ENCODE results near the gene IGLL5. TPM values are rescaled to one million over a fixed set of nuclear protein-coding genes. Genes with fewer than 3 reads are reported as not detected.
A peak's percentile ranks its signal among the peaks of the same experiment; 100 is the strongest.
"Not testable (repeated sequence)": the region's sequence is repeated elsewhere in the genome, so short reads cannot be mapped to it uniquely, and the experiment has no call there.

IGLL5 gene
- total and polyA plus RNA-seq, 4 experiments from 2014 or later: 0.26 to 3.6 TPM; not detected in 2

DNA sequence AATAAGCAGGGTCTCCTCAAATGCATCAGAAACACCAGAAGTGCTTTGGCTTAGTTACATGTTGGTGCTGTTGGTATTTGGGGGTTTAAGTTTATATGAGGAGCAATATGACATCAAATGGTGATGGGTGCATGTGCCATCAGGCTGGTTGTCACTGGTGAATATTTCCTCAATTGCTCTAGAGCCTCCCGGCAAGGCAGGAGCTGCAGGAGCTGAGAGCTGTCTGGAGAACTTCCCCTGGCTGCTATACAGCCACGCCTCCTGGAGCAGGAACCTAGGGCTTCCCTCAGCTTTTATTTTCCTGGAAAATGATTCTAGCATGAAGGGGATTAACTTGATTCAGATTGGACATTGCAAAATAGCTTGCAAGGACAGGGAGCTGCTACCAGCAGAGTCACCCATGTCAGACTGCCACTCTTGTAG, 15.8 kb downstream of the IGLL5 start:
- Histone ChIP-seq H3K9me3 (ENCODE audit: control insufficient read depth in 1 of 2, low read length in 2 of 2) (no peaks in the 10 kb centered on the region), H3K27me3 (ENCODE audit: insufficient read depth, low read length) (no peaks in the 10 kb centered on the region), H3K27ac (ENCODE audit: low read depth, low read length) (no peak overlapping the region), H3K4me1 (ENCODE audit: insufficient read depth, low read length) (no peaks in the 10 kb centered on the region), H3K4me3 (ENCODE audit: low read length in 2 of 2) (no peak overlapping the region), H3K36me3 (ENCODE audit: insufficient read depth, low read length) (no peaks in the 10 kb centered on the region)
- H3K9me3 Mint-ChIP-seq: no peaks in the 10 kb centered on the region
- H3K27me3 Mint-ChIP-seq: peaks cover 1 to 2% of the 10 kb centered on the region in 2 donors
- intact Hi-C loops (cut with micrococcal nuclease): no loop called here
- DNase-seq: no peak
- H3K4me3 Mint-ChIP-seq: no peak overlapping the region
- ChIA-PET CTCF (ENCODE audit: partially characterized antibody) (interaction anchor here (1.2 to 2.3 kb wide), 3 partner anchors 10 to 53 kb away, joined by 3 to 6 read pairs (median 3); no protein-coding TSS in a partner anchor), POLR2A (ENCODE audit: partially characterized antibody) (no interaction called here)
- no peaks in the 10 kb centered on the region for H3K36me3 Mint-ChIP-seq
- no peaks in the 10 kb centered on the region for H3K4me1 Mint-ChIP-seq
- H3K27ac Mint-ChIP-seq: peak overlapping the region in 1 of 7 donors; percentile 30

DNA sequence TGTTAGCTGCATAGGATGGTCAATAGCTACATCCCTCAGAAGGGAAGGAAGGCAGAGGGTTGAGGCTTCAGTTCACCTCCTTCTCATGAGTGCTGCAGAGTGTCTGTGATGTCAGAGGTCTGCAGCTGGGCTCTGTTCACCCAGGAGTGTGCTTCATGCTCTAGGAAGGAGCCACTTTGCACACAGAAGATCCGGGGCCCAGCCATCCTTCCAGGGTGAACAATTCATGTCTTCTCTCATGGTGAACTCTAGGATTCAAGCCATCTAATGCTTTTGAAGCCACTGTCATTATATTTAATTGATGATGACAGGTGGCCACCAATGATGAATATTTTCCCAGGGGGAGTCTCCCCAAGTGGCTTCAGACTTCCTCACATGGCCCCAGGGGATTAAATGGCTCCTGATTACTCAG, 16.2 kb downstream of the IGLL5 start:
- DNase-seq; H3K4me1 Mint-ChIP-seq; H3K36me3 ChIP-seq (ENCODE audit: insufficient read depth, low read length); H3K4me3 Mint-ChIP-seq; H3K9me3 Mint-ChIP-seq; intact Hi-C loops (cut with micrococcal nuclease); H3K9me3 ChIP-seq (ENCODE audit: control insufficient read depth in 1 of 2, low read length in 2 of 2); H3K4me1 ChIP-seq (ENCODE audit: insufficient read depth, low read length); H3K27me3 Mint-ChIP-seq; H3K27me3 ChIP-seq (ENCODE audit: insufficient read depth, low read length); H3K36me3 Mint-ChIP-seq; H3K27ac ChIP-seq (ENCODE audit: low read depth, low read length); H3K4me3 ChIP-seq (ENCODE audit: low read length in 2 of 2); H3K27ac Mint-ChIP-seq; POLR2A ChIA-PET (ENCODE audit: partially characterized antibody): not testable (repeated sequence)
- CTCF ChIA-PET (ENCODE audit: partially characterized antibody): interaction anchor here (1.2 to 2.3 kb wide), 3 partner anchors 10 to 53 kb away, joined by 3 to 6 read pairs (median 3); no protein-coding TSS in a partner anchor

DNA sequence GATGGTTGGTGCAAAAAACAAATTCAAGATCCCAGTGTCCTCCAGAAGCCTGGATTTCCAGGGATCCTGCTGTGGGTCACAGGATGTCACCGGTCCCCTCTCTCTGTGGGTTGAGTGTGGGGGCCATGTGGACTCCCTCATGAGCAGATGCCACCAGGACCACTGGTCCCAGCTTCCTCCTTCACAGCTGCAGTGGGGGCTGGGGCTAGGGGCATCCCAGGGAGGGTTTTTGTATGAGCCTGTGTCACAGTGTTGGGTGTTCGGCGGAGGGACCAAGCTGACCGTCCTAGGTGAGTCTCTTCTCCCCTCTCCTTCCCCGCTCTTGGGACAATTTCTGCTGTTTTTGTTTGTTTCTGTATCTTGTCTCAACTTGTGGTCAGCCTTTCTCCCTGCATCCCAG, 17.1 kb downstream of the IGLL5 start:
- H3K36me3 Mint-ChIP-seq; POLR2A ChIA-PET (ENCODE audit: partially characterized antibody); H3K27me3 Mint-ChIP-seq; H3K4me1 ChIP-seq (ENCODE audit: insufficient read depth, low read length); H3K4me3 Mint-ChIP-seq; H3K9me3 Mint-ChIP-seq; H3K27me3 ChIP-seq (ENCODE audit: insufficient read depth, low read length); H3K27ac Mint-ChIP-seq; H3K27ac ChIP-seq (ENCODE audit: low read depth, low read length); H3K9me3 ChIP-seq (ENCODE audit: control insufficient read depth in 1 of 2, low read length in 2 of 2); H3K4me3 ChIP-seq (ENCODE audit: low read length in 2 of 2); H3K36me3 ChIP-seq (ENCODE audit: insufficient read depth, low read length); intact Hi-C loops (cut with micrococcal nuclease); H3K4me1 Mint-ChIP-seq; DNase-seq: not testable (repeated sequence)
- CTCF ChIA-PET (ENCODE audit: partially characterized antibody): interaction anchor here (0.7 kb wide), 1 partner anchor 156 kb away, joined by 3 read pairs; no protein-coding TSS in a partner anchor

DNA sequence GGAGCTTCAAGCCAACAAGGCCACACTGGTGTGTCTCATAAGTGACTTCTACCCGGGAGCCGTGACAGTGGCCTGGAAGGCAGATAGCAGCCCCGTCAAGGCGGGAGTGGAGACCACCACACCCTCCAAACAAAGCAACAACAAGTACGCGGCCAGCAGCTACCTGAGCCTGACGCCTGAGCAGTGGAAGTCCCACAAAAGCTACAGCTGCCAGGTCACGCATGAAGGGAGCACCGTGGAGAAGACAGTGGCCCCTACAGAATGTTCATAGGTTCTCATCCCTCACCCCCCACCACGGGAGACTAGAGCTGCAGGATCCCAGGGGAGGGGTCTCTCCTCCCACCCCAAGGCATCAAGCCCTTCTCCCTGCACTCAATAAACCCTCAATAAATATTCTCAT, 18.8 kb downstream of the IGLL5 start:
- H3K27me3 ChIP-seq (ENCODE audit: insufficient read depth, low read length); H3K4me3 ChIP-seq (ENCODE audit: low read length in 2 of 2); H3K36me3 ChIP-seq (ENCODE audit: insufficient read depth, low read length); H3K4me3 Mint-ChIP-seq; H3K9me3 ChIP-seq (ENCODE audit: control insufficient read depth in 1 of 2, low read length in 2 of 2); H3K27me3 Mint-ChIP-seq; H3K4me1 ChIP-seq (ENCODE audit: insufficient read depth, low read length); H3K36me3 Mint-ChIP-seq; intact Hi-C loops (cut with micrococcal nuclease); POLR2A ChIA-PET (ENCODE audit: partially characterized antibody); H3K9me3 Mint-ChIP-seq; H3K27ac ChIP-seq (ENCODE audit: low read depth, low read length); CTCF ChIA-PET (ENCODE audit: partially characterized antibody); H3K4me1 Mint-ChIP-seq; H3K27ac Mint-ChIP-seq; DNase-seq: not testable (repeated sequence)

DNA sequence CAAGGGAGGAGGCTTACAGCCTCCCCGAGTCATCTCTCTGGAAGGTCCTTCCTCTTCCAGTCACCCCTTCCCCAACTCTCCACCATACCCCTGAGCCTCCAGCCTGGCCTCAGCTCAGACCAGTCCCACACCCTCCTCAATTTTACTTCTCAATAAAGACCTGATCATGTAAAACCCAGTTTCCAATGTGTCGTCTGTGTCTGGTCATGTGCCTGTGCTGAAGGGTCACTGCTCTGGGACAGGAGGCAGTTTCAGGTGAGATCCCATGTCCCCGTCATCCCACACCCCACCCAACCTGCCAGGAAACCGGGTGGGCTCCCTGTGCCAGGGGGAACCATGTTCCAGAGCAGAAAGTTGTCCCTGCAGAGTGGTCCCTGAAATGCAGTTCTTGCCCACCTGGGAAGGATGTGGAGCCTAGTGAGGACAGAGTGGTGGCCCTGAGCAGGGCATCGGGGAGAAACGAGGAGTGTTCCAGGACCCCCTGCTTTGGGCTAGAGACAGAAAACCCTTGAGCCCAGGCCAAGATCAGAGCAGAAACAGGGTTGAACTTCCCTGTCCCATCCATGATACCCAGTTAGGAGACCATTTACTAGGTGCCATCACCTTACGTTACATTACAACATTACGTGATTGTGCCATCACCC, 19.4 kb downstream of the IGLL5 start:
- Histone ChIP-seq H3K36me3 (ENCODE audit: insufficient read depth, low read length) (no peaks in the 10 kb centered on the region), H3K4me3 (ENCODE audit: low read length in 2 of 2) (no peak overlapping the region), H3K27me3 (ENCODE audit: insufficient read depth, low read length) (no peaks in the 10 kb centered on the region), H3K27ac (ENCODE audit: low read depth, low read length) (no peak overlapping the region), H3K4me1 (ENCODE audit: insufficient read depth, low read length) (no peaks in the 10 kb centered on the region), H3K9me3 (ENCODE audit: control insufficient read depth in 1 of 2, low read length in 2 of 2) (no peaks in the 10 kb centered on the region)
- DNase-seq: no peak
- ChIA-PET POLR2A (ENCODE audit: partially characterized antibody) (no interaction called here), CTCF (ENCODE audit: partially characterized antibody) (no interaction called here)
- Mint-ChIP-seq H3K27me3 (peaks cover 4% of the 10 kb centered on the region in 2 donors), H3K4me3 (no peak overlapping the region), H3K9me3 (no peaks in the 10 kb centered on the region), H3K4me1 (no peaks in the 10 kb centered on the region), H3K36me3 (no peaks in the 10 kb centered on the region), H3K27ac (no peak overlapping the region)
- intact Hi-C loops (cut with micrococcal nuclease): no loop called here

DNA sequence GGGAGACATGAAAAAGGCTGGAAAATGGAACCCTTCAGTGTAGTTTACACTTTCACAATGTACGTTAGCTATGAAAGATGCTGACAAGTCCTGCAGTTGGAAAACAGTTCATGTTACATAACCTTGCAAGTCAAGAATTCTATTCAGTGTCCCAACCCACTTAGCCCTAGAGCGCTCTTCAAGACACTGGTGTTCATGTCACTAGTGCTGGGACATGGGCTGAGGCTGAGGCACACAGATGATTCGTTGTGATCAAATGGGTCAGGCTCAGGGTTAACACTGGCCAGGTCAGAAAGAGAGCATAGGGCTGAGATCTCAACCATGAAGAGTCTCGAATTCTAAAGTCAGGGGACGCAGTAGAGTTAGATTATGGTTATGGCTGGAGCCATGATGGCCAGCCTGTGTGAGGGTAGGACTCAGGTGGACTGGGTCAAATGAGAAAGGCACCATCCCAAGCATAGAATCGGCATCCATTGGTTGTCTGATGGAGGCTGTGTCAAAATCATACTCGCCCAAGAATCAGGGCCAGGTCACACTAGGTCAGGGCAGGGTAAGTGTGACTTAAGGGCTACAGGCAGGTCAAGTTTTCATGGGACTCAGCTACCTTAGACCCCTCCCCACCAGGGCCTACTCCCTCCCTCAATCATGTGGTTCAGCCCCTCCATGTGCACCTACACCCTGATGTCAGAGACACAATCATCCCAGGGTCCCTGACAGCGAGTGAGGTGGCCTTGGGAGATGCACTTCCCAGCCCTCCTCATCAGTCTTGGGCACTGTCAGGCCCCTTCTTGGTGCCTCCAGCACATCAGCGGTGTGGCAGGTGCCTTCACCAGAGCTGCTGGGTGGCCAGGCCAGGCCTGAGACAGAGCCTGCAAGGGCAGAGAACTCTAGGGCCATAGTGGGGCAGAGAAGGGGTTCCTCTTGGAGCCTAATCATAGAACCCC, 20.2 kb downstream of the IGLL5 start:
- Mint-ChIP-seq H3K9me3 (no peaks in the 10 kb centered on the region), H3K4me3 (no peak overlapping the region), H3K36me3 (no peaks in the 10 kb centered on the region), H3K4me1 (no peaks in the 10 kb centered on the region), H3K27ac (no peak overlapping the region), H3K27me3 (peaks cover 4% of the 10 kb centered on the region in 2 donors)
- Histone ChIP-seq H3K4me1 (ENCODE audit: insufficient read depth, low read length) (no peaks in the 10 kb centered on the region), H3K9me3 (ENCODE audit: control insufficient read depth in 1 of 2, low read length in 2 of 2) (no peaks in the 10 kb centered on the region), H3K27me3 (ENCODE audit: insufficient read depth, low read length) (no peaks in the 10 kb centered on the region), H3K36me3 (ENCODE audit: insufficient read depth, low read length) (no peaks in the 10 kb centered on the region), H3K4me3 (ENCODE audit: low read length in 2 of 2) (no peak overlapping the region), H3K27ac (ENCODE audit: low read depth, low read length) (no peak overlapping the region)
- DNase-seq: no peak
- intact Hi-C loops (cut with micrococcal nuclease): no loop called here
- POLR2A ChIA-PET (ENCODE audit: partially characterized antibody): no interaction called here
- CTCF ChIA-PET (ENCODE audit: partially characterized antibody): no interaction called here

DNA sequence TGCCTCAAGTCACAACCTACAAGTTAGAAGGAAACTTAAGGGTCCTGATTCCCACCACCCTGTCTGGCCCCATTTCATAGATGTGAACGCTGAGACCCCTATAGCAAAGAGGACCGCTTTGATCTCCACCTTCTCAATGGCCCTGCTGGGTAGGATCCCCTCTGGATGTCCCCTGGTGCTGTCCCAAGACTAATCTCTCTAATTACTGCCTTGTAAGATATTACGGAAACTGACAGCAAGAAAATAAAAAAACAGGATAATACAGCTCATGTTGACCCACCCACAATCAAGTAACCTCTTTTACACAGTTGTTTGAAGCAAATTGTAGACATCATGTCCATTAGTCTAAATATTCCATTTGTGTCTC, 20.9 kb downstream of the IGLL5 start:
- Histone ChIP-seq H3K4me3 (ENCODE audit: low read length in 2 of 2) (no peak overlapping the region), H3K36me3 (ENCODE audit: insufficient read depth, low read length) (no peaks in the 10 kb centered on the region), H3K9me3 (ENCODE audit: control insufficient read depth in 1 of 2, low read length in 2 of 2) (no peaks in the 10 kb centered on the region), H3K27ac (ENCODE audit: low read depth, low read length) (no peak overlapping the region), H3K4me1 (ENCODE audit: insufficient read depth, low read length) (no peaks in the 10 kb centered on the region), H3K27me3 (ENCODE audit: insufficient read depth, low read length) (no peaks in the 10 kb centered on the region)
- Mint-ChIP-seq H3K36me3 (no peaks in the 10 kb centered on the region), H3K27ac (no peak overlapping the region), H3K9me3 (no peaks in the 10 kb centered on the region), H3K27me3 (peaks cover 4% of the 10 kb centered on the region in 2 donors), H3K4me1 (no peaks in the 10 kb centered on the region), H3K4me3 (no peak overlapping the region)
- intact Hi-C loops (cut with micrococcal nuclease): no loop called here
- DNase-seq: no peak
- POLR2A ChIA-PET (ENCODE audit: partially characterized antibody): no interaction called here
- CTCF ChIA-PET (ENCODE audit: partially characterized antibody): no interaction called here

Measured in CD4-positive, alpha-beta memory T cell (primary cell).